SK-N-SH treated with all-trans-retinoic acid at 6 μM for 48 hours (cell line): Measurements from ENCODE around the gene ZBTB48.

Experiments
- ATAC-seq: fragments of 200-7000 bp; cut with Tn5 transposase; 3 replicates; pipeline ENCODE4 v1.9.1; 2020; ENCODE audit warnings: mild to moderate bottlenecking, moderate library complexity
- BACH2 ChIP-seq: fragments of 250-450 bp; sonication (Bioruptor Pico); IDR thresholded peaks from 2 replicates; pipeline ENCODE4 v1.9.0; 2021; ENCODE audit warnings: mild to moderate bottlenecking, borderline replicate concordance
- CSDC2 ChIP-seq: fragments of 250-450 bp; sonication (Bioruptor Pico); IDR thresholded peaks from 2 replicates; pipeline ENCODE4 v1.5.0; 2020; ENCODE audit warnings: mild to moderate bottlenecking, moderate library complexity
- ESRRG ChIP-seq: fragments of 250-450 bp; sonication (Bioruptor Pico); IDR thresholded peaks from 2 replicates; pipeline ENCODE4 v1.6.1; 2021; ENCODE audit warnings: mild to moderate bottlenecking
- GLIS3 ChIP-seq: fragments of 250-450 bp; sonication (Bioruptor Pico); IDR thresholded peaks from 2 replicates; pipeline ENCODE4 v1.5.0; 2020; ENCODE audit warnings: mild to moderate bottlenecking, moderate library complexity
- ISL1 ChIP-seq: fragments of 250-450 bp; sonication (Bioruptor Pico); IDR thresholded peaks from 2 replicates; pipeline ENCODE4 v2.1.2; 2022; ENCODE audit warnings: mild to moderate bottlenecking, moderate library complexity
- PPARA ChIP-seq: fragments of 250-450 bp; sonication (Bioruptor Pico); IDR thresholded peaks from 2 replicates; pipeline ENCODE4 v1.5.0; 2020; ENCODE audit warnings: mild to moderate bottlenecking, borderline replicate concordance
- RARB ChIP-seq: fragments of 250-450 bp; sonication (Bioruptor Pico); IDR thresholded peaks from 2 replicates; pipeline ENCODE4 v1.8.0; 2021; ENCODE audit warnings: mild to moderate bottlenecking, moderate library complexity
- SNAI2 ChIP-seq: fragments of 250-450 bp; sonication (Bioruptor Pico); IDR thresholded peaks from 2 replicates; pipeline ENCODE4 v1.5.0; 2020; ENCODE audit warnings: mild to moderate bottlenecking, moderate library complexity
- TCF4 ChIP-seq: fragments of 250-450 bp; sonication (Bioruptor Pico); IDR thresholded peaks from 2 replicates; pipeline ENCODE4 v1.8.0; 2021; ENCODE audit warnings: mild to moderate bottlenecking, moderate library complexity, borderline replicate concordance
- TOX ChIP-seq: fragments of 250-450 bp; sonication (Bioruptor Pico); IDR thresholded peaks from 2 replicates; pipeline ENCODE4 v1.8.0; 2021; ENCODE audit warnings: mild to moderate bottlenecking, moderate library complexity, borderline replicate concordance
- ZC3H10 ChIP-seq: fragments of 250-450 bp; sonication (Bioruptor Pico); IDR thresholded peaks from 2 replicates; pipeline ENCODE4 v1.5.1; 2021; ENCODE audit warnings: mild to moderate bottlenecking, moderate library complexity
- ZFP3 ChIP-seq: fragments of 250-450 bp; sonication (Bioruptor Pico); IDR thresholded peaks from 2 replicates; pipeline ENCODE4 v1.5.0; 2020; ENCODE audit warnings: mild to moderate bottlenecking, moderate library complexity
- ZFP30 ChIP-seq: fragments of 450-650 bp; formaldehyde crosslinking; IDR thresholded peaks from 2 replicates; pipeline ENCODE4 v1.5.0; 2022; ENCODE audit warnings: mild to moderate bottlenecking, moderate library complexity
- ZNF565 ChIP-seq: fragments of 450-650 bp; formaldehyde crosslinking; conservative IDR thresholded peaks from 2 replicates; pipeline ENCODE4 v1.5.0; 2020; ENCODE audit warnings: low read depth, mild to moderate bottlenecking, moderate library complexity
- ZNF70 ChIP-seq: fragments of 450-650 bp; formaldehyde crosslinking; IDR thresholded peaks from 2 replicates; pipeline ENCODE4 v1.5.0; 2020; ENCODE audit warnings: mild to moderate bottlenecking, moderate library complexity
- ZNF8 ChIP-seq: fragments of 450-650 bp; formaldehyde crosslinking; IDR thresholded peaks from 2 replicates; pipeline ENCODE4 v1.5.0; 2020; ENCODE audit warnings: mild to moderate bottlenecking, moderate library complexity
- TF ChIP-seq, protein P1 (sequence below): fragments of 250-450 bp; sonication (Bioruptor Pico); IDR thresholded peaks from 2 replicates; pipeline ENCODE4 v1.5.1; 2020; ENCODE audit warnings: low read depth, mild to moderate bottlenecking, moderate library complexity
- TF ChIP-seq, protein P2 (sequence below): fragments of 250-450 bp; sonication (Bioruptor Pico); IDR thresholded peaks from 2 replicates; pipeline ENCODE4 v1.5.0; 2020; ENCODE audit warnings: mild to moderate bottlenecking, moderate library complexity
- TF ChIP-seq, protein P3 (sequence below): fragments of 250-450 bp; sonication (Bioruptor Pico); IDR thresholded peaks from 2 replicates; pipeline ENCODE4 v1.5.1; 2021; ENCODE audit warnings: mild to moderate bottlenecking, moderate library complexity
- TF ChIP-seq, protein P4 (sequence below): fragments of 250-450 bp; sonication (Bioruptor Pico); IDR thresholded peaks from 2 replicates; pipeline ENCODE4 v1.8.0; 2020; ENCODE audit warnings: mild to moderate bottlenecking, moderate library complexity, borderline replicate concordance
- TF ChIP-seq, protein P5 (sequence below): fragments of 250-450 bp; sonication (Bioruptor Pico); IDR thresholded peaks from 2 replicates; pipeline ENCODE4 v1.8.0; 2021; ENCODE audit warnings: low read depth, mild to moderate bottlenecking, moderate library complexity, borderline replicate concordance

The ZBTB48 gene

DNA sequence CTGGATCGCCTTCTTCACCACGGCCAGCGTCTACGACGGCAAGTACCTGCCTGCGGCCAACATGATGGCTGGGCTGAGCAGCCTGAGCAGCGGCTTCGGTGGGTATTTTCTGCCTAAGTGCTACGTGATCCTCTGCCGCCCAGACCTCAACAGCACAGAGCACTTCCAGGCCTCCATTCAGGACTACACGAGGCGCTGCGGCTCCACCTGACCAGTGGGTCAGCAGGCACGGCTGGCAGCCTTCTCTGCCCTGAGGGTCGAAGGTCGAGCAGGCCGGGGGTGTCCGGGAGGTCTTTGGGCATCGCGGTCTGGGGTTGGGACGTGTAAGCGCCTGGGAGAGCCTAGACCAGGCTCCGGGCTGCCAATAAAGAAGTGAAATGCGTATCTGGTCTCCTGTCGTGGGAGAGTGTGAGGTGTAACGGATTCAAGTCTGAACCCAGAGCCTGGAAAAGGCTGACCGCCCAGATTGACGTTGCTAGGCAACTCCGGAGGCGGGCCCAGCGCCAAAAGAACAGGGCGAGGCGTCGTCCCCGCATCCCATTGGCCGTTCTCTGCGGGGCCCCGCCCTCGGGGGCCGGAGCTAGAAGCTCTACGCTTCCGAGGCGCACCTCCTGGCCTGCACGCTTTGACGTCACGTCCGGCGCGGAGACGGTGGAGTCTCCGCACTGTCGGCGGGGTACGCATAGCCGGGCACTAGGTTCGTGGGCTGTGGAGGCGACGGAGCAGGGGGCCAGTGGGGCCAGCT lies at the start of gene ZBTB48:
TSS of gene ZBTB48 (plus strand) at position 621 of the 745 bp plus-strand sequence. CDS start 616 bp downstream, outside the sequence.
- TF ChIP-seq ZNF565 (CRISPR knock-in tag) = no peak
- no peak for TF ChIP-seq ZFP3 (CRISPR knock-in tag)
- TF ChIP-seq PPARA (CRISPR knock-in tag) = no peak
- TF ChIP-seq ZNF8 (CRISPR knock-in tag) = no peak
- TF ChIP-seq ZFP30 (CRISPR knock-in tag) = no peak
- TF ChIP-seq, all 23 proteins: peak for 0
- peak; percentile 98 for ATAC-seq

DNA sequence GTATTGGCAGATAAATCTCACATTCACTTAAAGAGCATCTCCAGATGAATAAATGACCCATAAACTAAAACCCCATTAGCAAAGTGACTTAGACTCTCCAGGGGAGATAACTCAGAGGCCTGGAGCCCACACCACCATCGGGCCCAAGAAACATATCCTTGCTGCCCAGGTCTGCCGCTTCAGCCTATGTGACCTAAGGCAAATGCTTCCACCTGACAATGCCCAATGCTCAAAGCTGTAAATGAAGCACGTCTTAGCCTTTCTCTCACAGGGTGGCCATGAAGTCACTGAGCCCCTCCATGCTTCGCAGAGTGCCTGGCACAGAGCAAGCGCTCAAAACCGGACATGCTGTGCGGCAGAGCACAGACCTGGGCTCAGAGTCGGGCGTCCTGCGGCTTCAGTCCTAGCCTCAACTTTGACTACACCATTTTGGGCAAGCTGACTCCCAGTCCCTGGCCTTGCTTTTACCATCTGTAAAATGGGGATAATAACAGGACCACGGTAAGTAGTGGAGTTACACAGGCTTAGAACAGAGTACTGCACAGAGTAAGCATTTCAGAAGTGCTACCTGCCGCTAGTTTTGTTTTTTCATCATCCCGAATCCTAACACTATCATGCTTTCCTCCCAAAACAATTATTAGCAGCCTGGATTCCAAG lies 49.2 kb upstream of the ZBTB48 start:
- TF ChIP-seq ZC3H10 (CRISPR knock-in tag) (no peak), ZNF70 (CRISPR knock-in tag) (no peak), TCF4 (CRISPR knock-in tag) (no peak), GLIS3 (CRISPR knock-in tag) (no peak), ESRRG (no peak)
- TF ChIP-seq, protein P1, sequence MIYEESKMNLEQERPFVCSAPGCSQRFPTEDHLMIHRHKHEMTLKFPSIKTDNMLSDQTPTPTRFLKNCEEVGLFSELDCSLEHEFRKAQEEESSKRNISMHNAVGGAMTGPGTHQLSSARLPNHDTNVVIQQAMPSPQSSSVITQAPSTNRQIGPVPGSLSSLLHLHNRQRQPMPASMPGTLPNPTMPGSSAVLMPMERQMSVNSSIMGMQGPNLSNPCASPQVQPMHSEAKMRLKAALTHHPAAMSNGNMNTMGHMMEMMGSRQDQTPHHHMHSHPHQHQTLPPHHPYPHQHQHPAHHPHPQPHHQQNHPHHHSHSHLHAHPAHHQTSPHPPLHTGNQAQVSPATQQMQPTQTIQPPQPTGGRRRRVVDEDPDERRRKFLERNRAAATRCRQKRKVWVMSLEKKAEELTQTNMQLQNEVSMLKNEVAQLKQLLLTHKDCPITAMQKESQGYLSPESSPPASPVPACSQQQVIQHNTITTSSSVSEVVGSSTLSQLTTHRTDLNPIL (CRISPR knock-in tag) = no peak
- TF ChIP-seq, protein P2, sequence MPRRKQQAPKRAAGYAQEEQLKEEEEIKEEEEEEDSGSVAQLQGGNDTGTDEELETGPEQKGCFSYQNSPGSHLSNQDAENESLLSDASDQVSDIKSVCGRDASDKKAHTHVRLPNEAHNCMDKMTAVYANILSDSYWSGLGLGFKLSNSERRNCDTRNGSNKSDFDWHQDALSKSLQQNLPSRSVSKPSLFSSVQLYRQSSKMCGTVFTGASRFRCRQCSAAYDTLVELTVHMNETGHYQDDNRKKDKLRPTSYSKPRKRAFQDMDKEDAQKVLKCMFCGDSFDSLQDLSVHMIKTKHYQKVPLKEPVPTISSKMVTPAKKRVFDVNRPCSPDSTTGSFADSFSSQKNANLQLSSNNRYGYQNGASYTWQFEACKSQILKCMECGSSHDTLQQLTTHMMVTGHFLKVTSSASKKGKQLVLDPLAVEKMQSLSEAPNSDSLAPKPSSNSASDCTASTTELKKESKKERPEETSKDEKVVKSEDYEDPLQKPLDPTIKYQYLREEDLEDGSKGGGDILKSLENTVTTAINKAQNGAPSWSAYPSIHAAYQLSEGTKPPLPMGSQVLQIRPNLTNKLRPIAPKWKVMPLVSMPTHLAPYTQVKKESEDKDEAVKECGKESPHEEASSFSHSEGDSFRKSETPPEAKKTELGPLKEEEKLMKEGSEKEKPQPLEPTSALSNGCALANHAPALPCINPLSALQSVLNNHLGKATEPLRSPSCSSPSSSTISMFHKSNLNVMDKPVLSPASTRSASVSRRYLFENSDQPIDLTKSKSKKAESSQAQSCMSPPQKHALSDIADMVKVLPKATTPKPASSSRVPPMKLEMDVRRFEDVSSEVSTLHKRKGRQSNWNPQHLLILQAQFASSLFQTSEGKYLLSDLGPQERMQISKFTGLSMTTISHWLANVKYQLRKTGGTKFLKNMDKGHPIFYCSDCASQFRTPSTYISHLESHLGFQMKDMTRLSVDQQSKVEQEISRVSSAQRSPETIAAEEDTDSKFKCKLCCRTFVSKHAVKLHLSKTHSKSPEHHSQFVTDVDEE (CRISPR knock-in tag) = no peak
- ATAC-seq = no peak

DNA sequence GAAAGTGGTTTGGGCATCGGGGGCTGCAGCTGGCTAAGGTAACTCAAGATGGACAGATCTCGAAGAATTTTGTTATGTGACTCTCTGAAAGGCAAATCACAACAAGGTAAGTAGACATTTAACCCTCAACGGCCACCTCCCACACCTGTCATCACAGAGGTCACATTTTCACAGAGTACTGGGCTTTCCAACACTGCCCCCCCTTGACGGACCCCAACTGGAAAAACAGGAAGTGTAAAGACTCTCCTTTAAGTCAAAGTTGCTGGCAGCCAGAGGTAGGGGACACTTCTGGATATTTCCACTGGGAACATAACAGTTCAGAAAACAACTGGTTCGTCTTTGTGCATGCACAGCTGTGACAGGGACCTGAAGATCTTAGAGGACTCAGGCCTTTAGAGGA lies 47.8 kb upstream of the ZBTB48 start:
- ATAC-seq = no peak
- TF ChIP-seq GLIS3 (CRISPR knock-in tag) (no peak), ZFP30 (CRISPR knock-in tag) (no peak), BACH2 (CRISPR knock-in tag) (no peak)

DNA sequence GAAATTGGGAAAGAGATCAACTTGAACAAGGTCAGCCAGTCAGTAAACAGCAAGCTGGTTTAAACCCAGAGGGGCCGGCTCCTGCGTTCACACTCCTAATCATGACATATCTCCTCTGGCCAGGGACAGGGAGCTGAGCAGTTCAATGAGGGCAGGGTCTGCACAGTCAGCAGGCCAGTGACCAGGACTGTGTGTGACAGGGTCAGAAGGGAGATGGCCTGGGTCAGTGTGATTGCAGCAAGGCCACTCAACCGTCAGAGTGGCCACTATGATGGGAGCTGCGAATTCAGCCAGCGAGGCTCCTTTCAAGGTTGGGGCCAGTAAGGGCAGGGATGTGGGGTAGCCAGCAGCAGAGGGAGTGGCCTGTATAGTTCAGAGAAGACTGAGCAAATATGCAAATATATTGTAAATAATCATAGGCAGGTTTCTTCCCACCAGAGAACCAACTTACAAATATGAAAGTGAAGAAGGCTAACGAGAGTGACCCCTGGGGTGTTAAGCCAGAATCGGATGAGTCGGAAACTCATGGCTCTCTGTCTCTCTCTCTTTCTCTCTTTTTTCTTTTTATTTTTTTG lies 45.5 kb upstream of the ZBTB48 start:
- no peak for TF ChIP-seq ESRRG
- TF ChIP-seq TOX (CRISPR knock-in tag) = no peak
- no peak for TF ChIP-seq BACH2 (CRISPR knock-in tag)
- no peak for TF ChIP-seq SNAI2 (CRISPR knock-in tag)
- TF ChIP-seq, protein P3, sequence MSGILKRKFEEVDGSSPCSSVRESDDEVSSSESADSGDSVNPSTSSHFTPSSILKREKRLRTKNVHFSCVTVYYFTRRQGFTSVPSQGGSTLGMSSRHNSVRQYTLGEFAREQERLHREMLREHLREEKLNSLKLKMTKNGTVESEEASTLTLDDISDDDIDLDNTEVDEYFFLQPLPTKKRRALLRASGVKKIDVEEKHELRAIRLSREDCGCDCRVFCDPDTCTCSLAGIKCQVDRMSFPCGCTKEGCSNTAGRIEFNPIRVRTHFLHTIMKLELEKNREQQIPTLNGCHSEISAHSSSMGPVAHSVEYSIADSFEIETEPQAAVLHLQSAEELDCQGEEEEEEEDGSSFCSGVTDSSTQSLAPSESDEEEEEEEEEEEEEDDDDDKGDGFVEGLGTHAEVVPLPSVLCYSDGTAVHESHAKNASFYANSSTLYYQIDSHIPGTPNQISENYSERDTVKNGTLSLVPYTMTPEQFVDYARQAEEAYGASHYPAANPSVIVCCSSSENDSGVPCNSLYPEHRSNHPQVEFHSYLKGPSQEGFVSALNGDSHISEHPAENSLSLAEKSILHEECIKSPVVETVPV (CRISPR knock-in tag) = no peak
- TF ChIP-seq ZNF565 (CRISPR knock-in tag) = no peak
- TF ChIP-seq CSDC2 (CRISPR knock-in tag) = no peak
- TF ChIP-seq ZFP30 (CRISPR knock-in tag) = no peak
- TF ChIP-seq ISL1 = no peak
- TF ChIP-seq, protein P4, sequence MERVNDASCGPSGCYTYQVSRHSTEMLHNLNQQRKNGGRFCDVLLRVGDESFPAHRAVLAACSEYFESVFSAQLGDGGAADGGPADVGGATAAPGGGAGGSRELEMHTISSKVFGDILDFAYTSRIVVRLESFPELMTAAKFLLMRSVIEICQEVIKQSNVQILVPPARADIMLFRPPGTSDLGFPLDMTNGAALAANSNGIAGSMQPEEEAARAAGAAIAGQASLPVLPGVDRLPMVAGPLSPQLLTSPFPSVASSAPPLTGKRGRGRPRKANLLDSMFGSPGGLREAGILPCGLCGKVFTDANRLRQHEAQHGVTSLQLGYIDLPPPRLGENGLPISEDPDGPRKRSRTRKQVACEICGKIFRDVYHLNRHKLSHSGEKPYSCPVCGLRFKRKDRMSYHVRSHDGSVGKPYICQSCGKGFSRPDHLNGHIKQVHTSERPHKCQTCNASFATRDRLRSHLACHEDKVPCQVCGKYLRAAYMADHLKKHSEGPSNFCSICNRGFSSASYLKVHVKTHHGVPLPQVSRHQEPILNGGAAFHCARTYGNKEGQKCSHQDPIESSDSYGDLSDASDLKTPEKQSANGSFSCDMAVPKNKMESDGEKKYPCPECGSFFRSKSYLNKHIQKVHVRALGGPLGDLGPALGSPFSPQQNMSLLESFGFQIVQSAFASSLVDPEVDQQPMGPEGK = no peak
- TF ChIP-seq, protein P2 (CRISPR knock-in tag) = no peak
- no peak for TF ChIP-seq ZNF70 (CRISPR knock-in tag)
- no peak for TF ChIP-seq RARB
- TF ChIP-seq, protein P5, sequence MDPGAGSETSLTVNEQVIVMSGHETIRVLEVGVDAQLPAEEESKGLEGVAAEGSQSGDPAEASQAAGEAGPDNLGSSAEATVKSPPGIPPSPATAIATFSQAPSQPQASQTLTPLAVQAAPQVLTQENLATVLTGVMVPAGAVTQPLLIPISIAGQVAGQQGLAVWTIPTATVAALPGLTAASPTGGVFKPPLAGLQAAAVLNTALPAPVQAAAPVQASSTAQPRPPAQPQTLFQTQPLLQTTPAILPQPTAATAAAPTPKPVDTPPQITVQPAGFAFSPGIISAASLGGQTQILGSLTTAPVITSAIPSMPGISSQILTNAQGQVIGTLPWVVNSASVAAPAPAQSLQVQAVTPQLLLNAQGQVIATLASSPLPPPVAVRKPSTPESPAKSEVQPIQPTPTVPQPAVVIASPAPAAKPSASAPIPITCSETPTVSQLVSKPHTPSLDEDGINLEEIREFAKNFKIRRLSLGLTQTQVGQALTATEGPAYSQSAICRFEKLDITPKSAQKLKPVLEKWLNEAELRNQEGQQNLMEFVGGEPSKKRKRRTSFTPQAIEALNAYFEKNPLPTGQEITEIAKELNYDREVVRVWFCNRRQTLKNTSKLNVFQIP = no peak
- TF ChIP-seq, all 23 proteins: peak for 0
- no peak for ATAC-seq
